NCI-H345 treated with DMSO at 0.1 percent for 48 hours (cell line): ENCODE data around the gene HCFC2.
A peak's percentile ranks its signal among the peaks of the same experiment; 100 is the strongest.
"Not testable (repeated sequence)": the region's sequence is repeated elsewhere in the genome, so short reads cannot be mapped to it uniquely, and the experiment has no call there.

Source experiments
- DNase-seq: peaks from one replicate; lab custom pipeline; 2025; ENCODE audit not compliant: unreplicated experiment; lab: John Stamatoyannopoulos, UW

Gene HCFC2

DNA sequence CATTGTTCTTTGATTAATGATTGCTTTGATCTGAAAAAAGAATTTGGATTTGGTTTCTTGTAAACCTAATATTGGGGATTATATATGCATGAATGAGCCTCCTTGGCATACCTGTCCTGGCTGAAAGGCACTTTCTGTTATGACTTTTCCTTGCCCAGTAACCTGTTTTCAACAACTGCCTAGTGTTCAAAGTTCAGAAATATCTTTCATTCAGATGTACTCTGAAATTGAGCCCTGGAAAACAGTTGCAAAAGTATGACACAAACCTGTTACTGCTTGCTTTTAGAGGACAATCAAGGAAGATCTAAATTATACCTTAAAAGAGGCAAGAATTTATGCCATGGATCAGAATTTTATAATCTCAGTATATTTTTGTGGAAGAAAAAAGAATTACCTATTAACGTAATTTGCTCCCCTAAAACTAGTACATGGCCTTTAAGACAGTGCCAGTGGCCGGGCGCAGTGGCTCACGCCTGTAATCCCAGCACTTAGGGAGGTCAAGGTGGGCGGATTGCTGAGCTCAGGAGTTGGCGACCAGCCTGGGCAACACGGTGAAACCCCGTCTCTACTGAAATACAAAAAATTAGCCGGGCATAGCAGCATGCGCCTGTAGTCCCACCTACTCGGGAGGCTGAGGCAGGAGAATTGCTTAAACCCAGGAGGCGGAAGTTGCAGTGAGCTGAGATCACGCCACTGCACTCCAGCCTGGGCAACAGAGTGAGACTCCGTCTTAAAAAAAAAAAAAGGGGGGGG lies 50.7 kb downstream of the HCFC2 start:
- not testable (repeated sequence) for DNase-seq

DNA sequence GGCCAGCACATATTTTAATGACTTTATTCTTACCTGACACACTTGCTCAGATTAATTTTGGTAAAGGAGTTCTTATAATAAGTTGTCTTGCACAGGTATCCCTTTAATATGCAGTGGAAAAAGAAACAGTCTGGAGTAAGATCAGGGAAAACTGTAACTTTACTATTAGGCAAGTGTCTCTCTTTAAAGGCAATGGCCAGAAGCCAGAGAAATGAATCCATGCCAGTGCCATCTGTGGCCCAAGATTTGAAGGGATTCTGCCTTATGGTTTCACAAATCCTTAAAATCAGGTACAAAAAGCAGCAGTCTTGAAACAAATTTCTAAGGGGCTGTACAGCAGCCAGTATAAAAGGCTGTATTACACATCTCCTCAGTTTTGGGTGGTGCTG lies 51.2 kb downstream of the HCFC2 start:
- no peak for DNase-seq

DNA sequence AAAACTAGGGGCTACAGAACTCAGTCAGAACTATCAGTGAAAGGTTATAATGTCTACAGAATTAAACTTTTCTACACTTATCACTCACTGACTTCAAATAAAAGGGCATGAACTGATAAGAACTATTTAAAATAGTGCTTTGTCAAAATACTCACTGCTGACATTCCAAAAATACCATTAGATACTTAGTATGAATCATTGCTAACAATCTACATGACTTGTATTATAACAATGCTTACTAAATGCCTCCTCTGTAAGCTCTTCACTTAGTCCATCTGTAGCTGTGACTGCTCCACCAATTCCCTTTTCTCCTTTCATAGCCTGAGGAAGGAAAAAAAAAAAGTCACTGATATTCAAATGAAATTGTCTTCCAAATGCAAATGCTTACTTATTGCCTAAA lies 56.7 kb downstream of the HCFC2 start:
- no peak for DNase-seq

DNA sequence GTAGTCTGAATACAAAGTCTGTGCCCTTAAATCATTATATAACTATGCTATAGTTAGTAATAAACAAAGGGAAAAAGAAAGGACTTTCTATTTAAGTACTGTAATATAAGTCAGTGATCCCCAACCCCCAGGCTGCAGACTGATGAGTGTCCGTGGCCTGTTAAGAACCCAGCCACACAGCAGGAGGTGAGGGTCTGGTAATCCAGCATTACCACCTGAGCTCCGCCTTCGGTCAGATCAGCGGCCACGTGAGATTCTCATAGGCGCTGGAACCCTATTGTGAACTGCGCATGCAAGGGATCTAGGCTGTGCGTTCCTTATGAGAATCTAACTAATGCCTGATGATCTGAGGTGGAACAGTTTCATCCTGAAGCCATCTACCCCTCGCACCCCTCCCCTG lies 58.0 kb downstream of the HCFC2 start:
- DNase-seq, result no peak

DNA sequence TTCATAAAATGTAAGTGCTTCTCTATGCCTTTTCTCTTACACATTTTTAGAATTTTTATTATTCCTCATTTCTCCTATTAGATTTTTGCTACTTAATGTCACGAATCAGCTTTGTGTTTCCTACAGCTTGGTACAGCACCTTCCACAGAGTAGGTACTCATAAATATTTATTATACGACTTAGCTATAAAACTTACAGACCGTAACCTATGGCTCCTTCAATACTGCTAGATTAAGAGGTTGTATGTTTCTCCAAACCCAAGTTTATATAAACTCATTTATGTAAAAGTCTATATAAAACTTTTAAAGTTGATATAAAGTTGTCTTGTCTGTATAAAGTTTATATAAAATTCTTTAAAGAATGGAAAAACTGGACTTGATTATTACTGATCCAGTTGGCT lies 62.2 kb downstream of the HCFC2 start:
- DNase-seq, result no peak

DNA sequence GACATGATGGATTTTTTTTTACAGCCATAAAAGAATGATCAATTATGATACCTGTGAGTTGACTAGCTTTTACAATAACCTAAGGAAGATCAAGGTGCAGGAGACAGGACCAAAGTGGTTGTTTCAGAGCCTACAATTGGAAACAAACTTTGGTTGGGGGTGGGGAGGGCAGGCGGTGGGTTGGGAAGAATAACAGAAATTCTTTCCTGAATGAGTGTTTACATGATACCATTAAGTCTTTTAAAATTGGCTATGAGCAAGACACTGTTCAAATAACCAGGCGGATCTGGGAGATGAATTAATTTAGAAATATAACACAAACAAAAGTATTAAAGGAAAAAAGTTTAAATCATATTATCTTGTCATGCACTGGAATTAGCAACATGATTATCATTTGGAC lies 66.4 kb downstream of the HCFC2 start:
- DNase-seq, result no peak

DNA sequence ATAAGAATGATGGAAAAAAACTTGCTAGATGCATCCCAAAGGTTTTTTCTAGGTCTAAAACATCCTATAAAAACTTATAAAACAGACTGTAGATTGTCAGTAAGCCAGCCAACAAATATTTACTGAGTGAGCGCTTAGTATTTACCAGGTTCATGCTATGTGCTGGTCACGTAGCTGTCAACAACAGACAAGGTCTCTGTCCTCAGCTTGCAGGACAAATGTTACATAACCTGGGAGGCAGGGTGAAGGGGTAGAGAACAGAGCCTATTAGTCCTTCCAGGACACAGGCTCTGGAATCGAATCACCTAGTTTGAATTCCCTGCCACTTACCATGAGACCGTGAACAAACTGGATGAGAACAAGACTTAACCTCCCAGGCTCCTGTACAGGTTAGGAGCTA lies 67.3 kb downstream of the HCFC2 start:
- no peak for DNase-seq

DNA sequence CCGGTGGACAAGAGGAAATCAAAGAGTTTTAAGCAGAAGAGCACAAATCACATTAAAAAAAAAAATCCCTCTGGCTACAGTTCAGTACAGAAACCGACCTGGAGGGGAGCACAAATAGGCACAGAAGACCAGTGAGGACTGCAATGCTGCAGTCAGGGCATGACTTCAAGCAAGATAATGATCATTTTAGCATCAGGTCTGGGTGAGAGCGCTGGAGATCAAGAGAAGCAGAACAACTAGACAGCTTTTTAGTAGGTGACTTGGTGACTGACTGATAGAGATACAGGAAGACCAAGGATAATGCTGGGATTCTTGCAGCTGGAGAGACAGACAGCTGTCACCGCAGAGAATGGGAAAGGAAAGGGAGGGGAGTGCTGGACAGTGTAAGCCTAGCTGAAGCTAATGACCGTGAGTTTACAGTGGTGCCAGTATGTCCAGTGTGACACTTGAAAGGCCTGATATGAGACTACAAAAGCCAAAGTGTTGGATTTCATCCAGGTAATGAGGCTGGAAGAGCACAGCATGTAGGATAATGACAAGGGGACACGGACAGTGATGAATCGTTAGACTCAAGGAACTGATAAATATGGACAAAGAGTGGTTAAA lies 68.1 kb downstream of the HCFC2 start:
- DNase-seq, result no peak

DNA sequence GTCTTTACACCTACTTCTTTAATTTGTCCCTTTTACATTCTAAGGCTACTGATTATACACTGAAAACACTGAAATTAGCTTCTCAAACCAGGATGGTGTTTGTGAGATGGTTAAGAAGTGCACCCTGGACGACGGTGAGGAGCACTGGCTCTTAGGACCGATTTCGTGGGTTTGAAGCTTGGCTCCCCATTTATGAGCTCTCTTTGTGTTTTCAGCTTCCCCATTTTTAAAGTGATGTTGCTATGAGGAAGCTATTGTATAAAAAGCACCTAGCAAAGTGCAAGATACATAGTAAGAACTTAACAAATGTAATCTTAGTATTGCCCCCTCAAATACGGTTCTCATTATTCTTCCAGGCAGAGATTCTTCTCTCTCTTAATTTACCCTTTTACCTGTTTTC lies 69.0 kb downstream of the HCFC2 start:
- DNase-seq, result no peak

DNA sequence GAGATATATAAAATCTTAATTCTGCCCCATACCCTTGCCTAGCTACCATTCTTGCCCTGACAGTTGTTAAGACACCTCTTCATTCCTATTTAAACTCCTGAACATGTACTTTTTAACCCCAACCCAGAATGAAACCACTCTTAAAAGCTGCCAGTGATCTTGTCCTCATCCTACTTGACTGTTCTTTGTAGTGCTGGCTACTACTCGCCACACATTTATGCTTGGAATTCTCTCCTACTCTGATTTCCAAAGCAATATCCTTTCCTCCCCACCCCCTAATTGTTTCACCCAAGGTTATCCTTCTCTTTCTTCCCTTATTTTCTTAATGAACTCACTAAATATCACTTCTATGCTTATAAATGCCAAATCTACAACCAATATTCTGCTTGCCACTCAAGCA lies 69.5 kb downstream of the HCFC2 start:
- no peak for DNase-seq

DNA sequence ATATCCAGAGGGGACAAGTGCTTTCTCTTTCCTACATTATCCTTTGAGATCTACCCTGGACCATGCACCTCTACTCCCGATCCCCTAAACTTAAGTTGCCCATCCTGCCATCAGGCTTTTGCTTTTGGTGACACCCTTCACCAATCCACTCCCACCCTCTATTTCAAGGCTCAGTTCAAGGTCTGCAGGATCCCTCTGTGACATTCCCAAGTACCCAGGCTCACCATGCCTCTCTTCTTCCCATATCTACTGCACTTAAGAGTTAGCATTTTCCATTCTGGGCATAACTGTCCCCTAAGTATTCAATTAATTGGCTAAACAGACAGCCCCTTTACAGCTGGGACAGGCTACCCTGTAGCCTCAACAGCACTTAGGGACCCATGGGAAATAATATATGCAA lies 70.6 kb downstream of the HCFC2 start:
- no peak for DNase-seq

DNA sequence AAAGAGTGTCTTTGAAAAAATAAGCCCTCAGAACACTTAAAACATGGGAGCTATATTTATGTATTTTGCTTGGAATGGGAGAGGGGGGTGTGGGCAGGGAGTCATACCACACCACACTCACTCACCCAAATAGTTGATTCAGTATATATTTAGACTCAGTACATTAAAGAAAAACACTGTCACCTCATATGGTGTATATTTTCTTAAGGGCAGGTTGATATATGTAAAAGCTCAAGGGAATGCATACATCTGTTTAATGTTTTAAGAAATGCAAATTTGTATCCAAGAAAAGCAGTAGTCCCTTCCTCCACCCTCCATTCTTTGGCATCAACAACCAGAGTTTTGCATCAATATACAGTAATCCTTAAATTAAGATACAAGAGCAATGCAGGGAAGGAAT lies 72.2 kb downstream of the HCFC2 start:
- no peak for DNase-seq

DNA sequence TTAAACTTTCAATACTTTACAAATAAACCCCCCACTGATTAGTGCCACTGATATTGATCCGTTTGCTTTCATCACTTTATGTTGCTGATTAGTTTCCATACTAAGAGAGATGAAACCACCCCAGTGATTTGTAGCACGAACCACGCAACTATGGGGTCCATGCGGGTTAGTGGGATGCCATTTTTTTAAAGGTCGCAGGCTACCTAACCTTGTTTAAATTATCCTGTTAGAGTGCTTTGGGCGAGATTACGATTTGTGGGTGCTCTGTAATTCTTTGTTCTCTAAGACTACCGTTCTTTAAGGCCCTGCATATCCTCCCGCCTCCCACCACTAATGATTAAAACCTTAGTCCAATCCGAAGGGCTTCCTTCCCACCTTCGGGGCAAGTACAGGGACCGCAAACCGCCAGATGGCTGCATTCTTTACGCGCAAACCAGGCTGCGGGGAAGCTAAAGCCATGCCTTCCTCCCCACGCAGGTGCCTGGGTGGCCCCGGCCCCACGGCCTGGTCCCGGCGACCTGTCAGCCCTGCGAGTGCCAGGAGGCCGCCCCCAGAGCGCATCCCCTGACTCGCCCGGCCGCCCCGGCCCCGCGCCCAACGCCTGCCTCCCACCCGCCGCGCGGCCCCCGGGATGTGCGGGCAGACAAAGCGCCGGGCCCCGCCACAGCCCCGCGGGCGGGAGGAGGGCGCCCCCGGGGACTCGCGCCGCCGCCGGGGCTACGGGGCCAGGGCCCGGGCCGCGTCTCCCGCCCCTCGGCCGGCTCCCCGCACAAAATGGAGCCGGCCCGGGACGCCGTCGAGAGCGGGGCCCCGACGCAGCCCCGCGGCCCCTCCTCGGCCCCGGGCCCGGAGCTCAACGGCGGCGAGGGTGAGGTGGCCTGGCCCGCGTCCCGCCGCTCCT lies 72.9 kb downstream of the HCFC2 start:
- no peak for DNase-seq

DNA sequence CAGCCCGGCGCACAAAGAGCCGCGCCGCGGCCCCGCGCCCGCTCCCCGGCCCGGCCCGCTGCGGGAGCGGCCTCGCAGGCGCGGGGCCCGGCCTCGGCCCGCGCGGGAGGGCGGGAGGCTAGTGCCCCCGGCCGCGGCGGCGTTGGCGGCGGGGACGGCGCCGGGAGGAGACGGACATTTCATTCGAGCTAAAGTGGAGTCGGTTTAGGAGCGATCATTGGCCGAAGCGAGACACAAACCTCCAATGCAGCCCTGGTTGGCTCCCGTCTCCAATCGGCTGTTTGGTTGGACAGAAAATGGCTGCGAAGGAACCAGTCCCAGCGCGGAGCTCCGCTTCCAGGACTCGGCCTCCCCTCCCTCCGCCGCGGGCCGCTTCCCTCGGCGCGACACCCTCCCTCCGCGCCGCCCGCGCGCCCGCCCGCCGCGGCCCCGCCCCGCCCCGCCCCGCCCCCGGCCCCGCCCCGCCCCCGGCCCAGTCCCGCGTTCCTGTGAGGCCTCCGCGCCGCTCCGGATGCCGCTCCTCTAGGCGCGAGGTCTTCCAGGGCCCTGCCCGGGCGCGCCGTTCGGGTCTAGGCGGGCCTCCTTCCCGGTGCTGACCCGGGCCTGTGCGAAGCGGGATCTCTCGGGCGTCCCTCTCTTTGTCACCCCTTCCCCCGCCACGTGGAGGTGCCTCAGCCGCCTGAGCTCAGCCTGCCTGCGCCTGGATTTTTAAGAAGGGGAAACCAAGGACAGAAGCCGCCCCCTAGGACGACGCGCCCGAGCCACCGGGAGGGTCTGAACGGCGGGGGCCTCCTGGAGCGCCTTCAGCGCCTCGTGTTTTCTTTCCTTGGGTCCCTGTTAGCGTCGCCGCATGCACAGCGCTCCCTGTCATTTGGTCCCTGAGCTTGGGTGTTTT lies 73.8 kb downstream of the HCFC2 start, which contains the start of gene NFYB:
Gene NFYB (minus strand): TSS at position 309 of the 895 bp plus-strand sequence. CDS start 2,757 bp downstream, outside the sequence.
- DNase-seq, result peak; percentile 89

DNA sequence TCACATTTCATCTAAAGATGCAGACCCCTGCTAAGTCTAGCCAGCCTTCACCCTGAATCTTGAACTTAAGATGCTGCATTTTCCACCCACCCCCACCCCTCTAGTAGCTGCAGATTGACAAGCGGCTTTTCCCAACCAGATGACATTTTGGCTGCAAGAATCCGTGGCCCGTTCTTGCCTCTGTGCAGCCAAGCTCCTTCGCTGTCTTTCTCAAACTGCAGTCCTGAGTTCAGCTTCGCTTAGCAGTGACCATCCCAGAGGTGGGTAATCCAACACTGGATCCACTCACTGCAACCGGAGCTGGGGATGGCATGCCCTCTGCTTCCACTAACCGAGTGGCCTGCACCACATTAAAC lies 74.4 kb downstream of the HCFC2 start:
- no peak for DNase-seq

DNA sequence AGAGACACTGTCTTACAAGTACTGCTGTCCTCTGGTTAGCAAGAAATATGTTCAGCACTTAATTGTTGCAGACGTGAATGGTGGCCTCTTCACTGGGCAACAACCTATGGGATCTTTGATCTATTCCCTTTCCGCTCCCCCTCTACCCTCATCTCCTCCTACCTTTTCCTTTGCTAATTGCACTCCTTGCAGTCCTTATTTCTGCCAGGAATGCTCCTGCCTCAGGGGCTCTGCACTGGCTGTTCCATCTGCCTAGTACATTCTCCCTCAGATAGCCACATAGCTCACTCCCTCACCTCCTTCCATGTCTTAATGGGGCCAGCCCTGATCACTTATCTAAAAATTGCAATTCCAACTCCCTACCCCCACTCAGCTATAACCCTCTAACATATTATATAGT lies 78.2 kb downstream of the HCFC2 start:
- no peak for DNase-seq

DNA sequence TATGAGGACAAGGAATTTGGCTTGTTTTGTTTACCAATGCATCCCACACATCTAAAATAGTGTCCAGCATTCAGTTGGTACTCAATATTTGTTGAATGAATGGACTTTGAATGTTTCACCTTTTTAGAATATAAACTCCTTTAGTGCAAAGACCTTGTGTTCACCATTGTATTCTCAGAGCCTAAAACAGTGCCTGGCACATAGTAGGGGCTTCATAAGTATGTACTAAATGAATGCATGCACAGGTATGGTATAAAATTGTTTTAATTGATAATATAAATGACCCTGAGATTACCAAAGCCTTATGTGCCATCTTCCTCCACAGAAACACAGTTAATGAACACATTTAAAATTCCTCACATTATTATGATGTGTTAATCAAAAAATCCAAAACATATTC lies 78.7 kb downstream of the HCFC2 start:
- no peak for DNase-seq

DNA sequence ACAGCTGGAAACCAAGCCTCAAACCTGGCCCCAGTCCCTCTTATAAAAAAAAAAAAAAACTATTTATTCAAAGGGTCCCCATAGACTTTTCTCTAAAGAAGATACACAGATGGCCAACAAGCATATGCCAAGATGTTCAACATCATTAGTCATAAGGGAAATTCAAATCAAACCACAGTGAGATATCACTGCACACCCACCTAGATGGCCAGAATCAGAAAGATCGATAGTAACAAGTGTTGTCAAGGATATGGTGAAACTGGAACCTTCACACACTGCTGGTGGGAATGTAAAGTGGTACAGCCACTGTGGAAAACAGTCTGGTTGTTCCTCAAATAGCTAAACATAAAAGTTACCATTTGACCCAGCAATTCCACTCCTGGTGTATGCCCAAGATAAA lies 79.6 kb downstream of the HCFC2 start:
- no peak for DNase-seq

DNA sequence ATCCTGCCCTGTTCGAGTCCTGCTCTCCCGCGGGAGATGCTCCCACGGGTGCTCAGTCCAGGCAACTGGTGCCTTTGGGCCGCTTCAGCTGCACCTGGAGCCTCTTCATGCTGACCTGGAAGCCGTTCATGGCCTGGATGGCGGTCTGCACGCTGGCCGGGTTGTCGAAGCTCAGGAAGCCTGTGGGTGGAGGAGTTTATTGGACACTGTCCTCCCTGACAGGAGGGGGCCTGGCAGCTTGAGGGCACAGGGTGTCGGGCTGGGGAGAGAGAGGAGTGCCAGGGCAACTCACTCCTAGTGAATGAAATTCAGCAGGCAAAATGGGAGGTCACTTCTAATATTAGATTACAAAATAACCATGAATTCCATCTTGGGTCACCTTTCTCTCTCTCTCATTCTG lies 83.0 kb downstream of the HCFC2 start:
- no peak for DNase-seq

DNA sequence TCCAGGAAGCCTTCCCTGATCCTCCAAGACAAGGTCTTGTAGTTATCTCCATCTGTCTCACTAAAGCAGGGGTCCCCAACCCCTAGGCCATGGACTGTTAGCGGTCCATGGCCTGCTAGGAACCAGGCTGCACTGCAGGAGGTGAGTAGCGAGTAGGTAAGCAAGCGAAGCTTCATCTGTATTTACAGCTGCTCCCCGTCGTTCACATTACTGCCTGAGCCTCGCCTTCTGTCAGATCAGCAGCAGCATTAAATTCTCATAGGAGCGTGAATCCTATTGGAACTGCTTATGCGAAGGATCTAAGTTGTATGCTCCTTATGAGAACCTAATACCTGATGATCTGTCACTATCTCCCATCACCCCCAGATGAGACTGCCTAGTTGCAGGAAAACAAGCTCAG lies 86.1 kb downstream of the HCFC2 start:
- no peak for DNase-seq

DNA sequence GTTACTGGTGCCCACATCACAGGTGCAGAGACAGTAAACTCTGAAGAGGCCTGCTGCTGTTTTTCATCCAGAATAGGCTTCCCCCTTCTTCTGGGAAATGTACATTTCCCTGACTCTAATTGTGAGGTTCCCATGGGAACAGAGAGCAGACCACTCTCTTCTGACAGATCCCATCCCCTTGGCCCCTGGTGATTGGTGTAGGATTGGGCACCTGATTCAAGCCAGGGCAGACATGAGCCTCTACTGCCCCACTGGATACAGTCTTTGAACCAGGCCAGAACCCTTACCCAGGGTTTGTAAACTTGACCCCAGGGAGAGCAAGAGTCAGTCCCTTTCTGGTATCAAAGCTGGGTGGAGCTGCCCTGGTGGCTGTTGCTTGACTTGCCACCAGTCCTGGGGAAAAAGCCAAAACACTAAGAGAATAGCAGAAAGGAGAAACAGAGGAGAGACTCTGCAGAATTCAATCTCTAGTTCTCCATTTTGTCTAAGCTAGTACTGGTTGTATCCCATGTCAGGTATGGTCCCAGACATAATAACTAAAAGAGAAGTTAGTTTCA lies 88.4 kb downstream of the HCFC2 start:
- no peak for DNase-seq
